Common myeloid progenitor, CD34-positive (primary cell): ENCODE data around the gene PSMB5.
"Not testable (repeated sequence)": the region's sequence is repeated elsewhere in the genome, so short reads cannot be mapped to it uniquely, and the experiment has no call there.

ENCODE experiments used
- CTCF ChIA-PET: fragments of 350-600 bp; sonication (Branson Sonifier 250); formaldehyde crosslinking; loops from one replicate; lab custom pipeline; 2021; ENCODE audit warnings: antibody characterized with exemption; lab: Charles Lee
- POLR2A ChIA-PET: fragments of 350-600 bp; sonication (Branson Sonifier 250); formaldehyde crosslinking; loops from one replicate; lab custom pipeline; 2021; ENCODE audit warnings: antibody characterized with exemption; lab: Charles Lee
- DNase-seq, 3 donors: peaks; one replicate each; pipeline versions ENCODE4 v3.0.0 to v3.0.0-alpha.2; 2013
- H3K27ac ChIP-seq, 2 experiments: 1 replicate in 1 of 2; 2 replicates in 1 of 2; pipeline ENCODE4 v1.7.0; 2013; ENCODE audit warnings: inconsistent platforms in 2 of 2, low read length in 2 of 2, mild to moderate bottlenecking in 2 of 2, low read depth in 1 of 2, moderate library complexity in 1 of 2; ENCODE audit not compliant: severe bottlenecking in 2 of 2, insufficient read depth in 1 of 2, poor library complexity in 1 of 2
- H3K27me3 ChIP-seq, 5 experiments: replicated peaks in 2 of 5; 1 replicate in 3 of 5; 2 replicates in 2 of 5; pipeline versions ENCODE4 v1.6.1 to v1.7.0; 2013; ENCODE audit warnings: low read length in 4 of 5, mild to moderate bottlenecking in 2 of 5, moderate library complexity in 2 of 5, inconsistent platforms in 1 of 5; ENCODE audit not compliant: insufficient read depth in 5 of 5, control insufficient read depth in 4 of 5
- H3K36me3 ChIP-seq, 4 experiments: 1 replicate in 2 of 4; 2 replicates in 2 of 4; pipeline versions ENCODE4 v1.6.1 to v1.7.0; 2013; ENCODE audit warnings: low read length in 3 of 4, control low read depth in 1 of 4, mild to moderate bottlenecking in 1 of 4; ENCODE audit not compliant: control insufficient read depth in 4 of 4, insufficient read depth in 4 of 4
- H3K4me1 ChIP-seq, 4 experiments: 1 replicate in 3 of 4; 2 replicates in 1 of 4; pipeline versions ENCODE4 v1.6.1 to v1.7.1; 2013; ENCODE audit warnings: low read length in 3 of 4, mild to moderate bottlenecking in 3 of 4, control low read depth in 1 of 4, inconsistent platforms in 1 of 4, moderate library complexity in 1 of 4; ENCODE audit not compliant: control insufficient read depth in 4 of 4, insufficient read depth in 4 of 4; ENCODE audit errors: control extremely low read depth in 1 of 4
- H3K4me3 ChIP-seq, 7 experiments: 1 replicate in 4 of 7; 2 replicates in 3 of 7; pipeline versions ENCODE4 v1.5.1 to v1.7.0; 2013; ENCODE audit warnings: mild to moderate bottlenecking in 7 of 7, low read length in 6 of 7, moderate library complexity in 6 of 7, inconsistent platforms in 2 of 7, low read depth in 2 of 7, control low read depth in 1 of 7; ENCODE audit not compliant: insufficient read depth in 4 of 7, control insufficient read depth in 1 of 7; ENCODE audit errors: extremely low read depth in 1 of 7
- H3K9me3 ChIP-seq, 5 experiments: 1 replicate in 4 of 5; 2 replicates in 1 of 5; pipeline versions ENCODE4 v1.6.1 to v1.7.1; 2013; ENCODE audit warnings: low read length in 4 of 5, mild to moderate bottlenecking in 2 of 5, inconsistent platforms in 1 of 5, low read depth in 1 of 5, moderate library complexity in 1 of 5; ENCODE audit not compliant: control insufficient read depth in 4 of 5, insufficient read depth in 2 of 5; ENCODE audit errors: control extremely low read depth in 1 of 5
- WGBS: methylation state at CpG from one replicate; pipeline ENCODE4 v1.1.5; 2013; ENCODE audit not compliant: insufficient coverage; 5-methylcytosine and 5-hydroxymethylcytosine counted together

Gene PSMB5

GRCh38 chr14:23018107-23018506, 16.6 kb downstream of the PSMB5 start:
- ChIA-PET POLR2A (no interaction called here), CTCF (interaction anchor here (0.8 to 4.5 kb wide), 3 partner anchors 23 to 45 kb away, joined by 3 to 23 read pairs (median 3); no protein-coding TSS in a partner anchor)
- no peak overlapping the region for H3K27ac ChIP-seq
- no peaks in the 10 kb centered on the region for H3K9me3 ChIP-seq
- no peak overlapping the region for H3K4me3 ChIP-seq
- peaks cover 0 to 5% (median 4%) of the 10 kb centered on the region in 4 experiments for H3K36me3 ChIP-seq
- DNase-seq = no peak
- no peaks in the 10 kb centered on the region for H3K27me3 ChIP-seq
- peaks cover 0 to 5% (median 0%) of the 10 kb centered on the region in 4 experiments for H3K4me1 ChIP-seq

GRCh38 chr14:23017091-23017490, 17.6 kb downstream of the PSMB5 start:
- H3K4me3 ChIP-seq = no peak overlapping the region
- H3K36me3 ChIP-seq = peaks cover 0 to 5% (median 4%) of the 10 kb centered on the region in 4 experiments
- H3K4me1 ChIP-seq = peaks cover 0 to 5% (median 0%) of the 10 kb centered on the region in 4 experiments
- POLR2A ChIA-PET = interaction anchor here (0.7 kb wide), 1 partner anchor 173 kb away, joined by 3 read pairs; no protein-coding TSS in a partner anchor
- no peaks in the 10 kb centered on the region for H3K27me3 ChIP-seq
- 100% methylated on average over 4 of the region's 5 CpGs for WGBS
- H3K27ac ChIP-seq = no peak overlapping the region
- DNase-seq = no peak
- no peaks in the 10 kb centered on the region for H3K9me3 ChIP-seq
- CTCF ChIA-PET = interaction anchor here (0.8 to 4.5 kb wide), 4 partner anchors 22 to 41 kb away, joined by 3 to 23 read pairs (median 4); no protein-coding TSS in a partner anchor

DNA sequence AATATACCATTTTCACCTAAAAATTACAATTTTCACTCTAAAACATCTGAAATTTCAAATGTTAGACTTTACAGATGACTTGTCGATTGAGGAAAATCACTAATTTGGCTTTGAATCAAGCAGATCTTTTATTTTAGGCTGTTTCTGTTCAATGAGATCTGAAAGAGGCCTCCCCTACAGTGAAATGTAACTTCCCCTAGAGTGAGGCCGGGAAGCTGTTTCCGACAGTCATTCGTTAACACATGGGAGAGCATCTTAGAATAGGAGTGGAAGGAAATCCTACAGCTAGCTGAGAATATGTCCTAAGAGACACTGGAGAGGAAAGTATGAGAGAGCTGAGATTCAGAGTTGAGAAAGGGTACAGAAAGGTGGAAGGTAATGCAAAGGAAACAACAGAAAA, 19.1 kb downstream of the PSMB5 start:
- H3K9me3 ChIP-seq = no peaks in the 10 kb centered on the region
- H3K4me1 ChIP-seq = peaks cover 0 to 5% (median 0%) of the 10 kb centered on the region in 4 experiments
- POLR2A ChIA-PET = interaction anchor here (1.1 kb wide), 1 partner anchor 19 kb away, joined by 3 read pairs; the partner anchor contains the start of gene PSMB5
- H3K27ac ChIP-seq = no peak overlapping the region
- WGBS = 18% methylated on average over 3 of the region's 4 CpGs
- H3K4me3 ChIP-seq = no peak overlapping the region
- no peaks in the 10 kb centered on the region for H3K27me3 ChIP-seq
- CTCF ChIA-PET = interaction anchor here (1.2 to 4.5 kb wide), 7 partner anchors 9 to 45 kb away, joined by 3 to 23 read pairs (median 5); no protein-coding TSS in a partner anchor
- H3K36me3 ChIP-seq = no peaks in the 10 kb centered on the region
- no peak for DNase-seq

DNA sequence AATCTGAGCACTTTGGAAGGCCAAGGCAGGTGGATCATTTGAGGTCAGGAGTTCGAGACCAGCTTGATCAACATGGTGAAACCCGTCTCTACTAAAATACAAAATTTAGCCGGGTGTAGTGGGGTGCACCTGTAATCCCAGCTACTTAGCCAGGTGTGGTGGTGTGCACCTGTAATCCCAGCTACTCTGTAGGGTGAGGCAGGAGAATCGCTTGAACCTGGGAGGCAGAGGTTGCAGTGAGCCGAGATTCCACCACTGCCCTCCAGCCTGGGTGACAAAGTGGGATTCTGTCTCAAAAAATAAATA, 21.0 kb downstream of the PSMB5 start:
- H3K36me3 ChIP-seq, H3K9me3 ChIP-seq, H3K4me3 ChIP-seq, H3K27me3 ChIP-seq, H3K27ac ChIP-seq, DNase-seq: not testable (repeated sequence)
- peaks cover 5 to 11% (median 10%) of the 10 kb centered on the region in 4 experiments for H3K4me1 ChIP-seq
- WGBS = 100% methylated on average over 2 of the region's 5 CpGs
- ChIA-PET CTCF (interaction anchor here (1.2 to 4.5 kb wide), 6 partner anchors 13 to 55 kb away, joined by 4 to 23 read pairs (median 4); partner anchors contain the start of gene CDH24), POLR2A (interaction anchor here (0.6 to 1.1 kb wide), 2 partner anchors 18 to 34 kb away, joined by 3 to 4 read pairs; no protein-coding TSS in a partner anchor)

GRCh38 chr14:23013054-23013748, 21.5 kb downstream of the PSMB5 start:
- Histone ChIP-seq H3K27ac (no peak overlapping the region), H3K27me3 (no peaks in the 10 kb centered on the region), H3K4me1 (peaks cover 5 to 15% (median 12%) of the 10 kb centered on the region in 4 experiments), H3K36me3 (no peaks in the 10 kb centered on the region), H3K4me3 (no peak overlapping the region), H3K9me3 (no peaks in the 10 kb centered on the region)
- DNase-seq = no peak
- CTCF ChIA-PET = interaction anchor here (0.5 to 3.1 kb wide), 8 partner anchors 10 to 700 kb away, joined by 3 to 13 read pairs (median 4); partner anchors contain the start of gene CDH24
- POLR2A ChIA-PET = interaction anchor here (0.6 to 1.1 kb wide), 2 partner anchors 18 to 35 kb away, joined by 3 to 4 read pairs; no protein-coding TSS in a partner anchor
- WGBS = 94% methylated on average over 6 of the region's 6 CpGs

DNA sequence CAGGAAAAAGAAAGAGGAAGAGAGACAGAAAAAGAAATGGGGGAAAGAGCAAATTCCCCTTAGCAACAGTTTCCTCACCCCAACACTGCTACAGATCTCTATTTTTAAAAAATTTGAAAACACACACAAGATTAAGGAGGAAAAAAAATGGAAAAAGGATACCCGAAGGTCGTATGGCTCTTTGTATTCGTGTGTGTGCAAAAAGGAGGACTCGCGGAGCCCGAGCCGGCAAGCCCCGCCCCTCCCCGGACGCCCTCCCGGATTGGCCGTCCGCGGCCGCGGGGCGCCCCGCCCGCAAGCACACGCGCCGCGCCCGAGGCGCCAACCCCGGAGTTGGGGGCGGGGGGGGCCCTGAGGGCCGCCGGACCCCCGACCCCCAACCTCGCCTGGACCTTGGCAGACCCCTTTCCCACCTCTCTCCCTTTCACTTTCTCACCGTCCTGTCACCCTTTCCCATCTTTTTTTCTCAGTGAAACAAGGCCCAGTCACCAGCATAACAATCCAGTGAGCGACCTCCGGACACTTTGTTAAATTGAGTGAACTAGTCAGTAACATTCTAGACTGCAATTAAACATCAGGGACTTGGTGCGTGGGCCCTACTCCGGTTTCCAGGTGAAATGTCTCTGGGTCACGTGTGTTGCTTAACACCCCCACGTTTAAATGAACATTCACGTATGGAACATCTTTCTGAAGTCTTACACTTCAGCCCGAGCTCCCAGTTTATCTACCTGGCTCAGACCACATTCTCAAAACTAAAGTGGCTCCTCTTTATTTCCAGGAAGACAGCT, 24.6 kb downstream of the PSMB5 start, which contains the start of gene C14orf93:
C14orf93 (minus strand) TSS at position 205 of the 788 bp plus-strand sequence. CDS start 11,120 bp downstream, outside the sequence.
- CTCF ChIA-PET = interaction anchor here (0.9 to 3.1 kb wide), 3 partner anchors 15 to 43 kb away, joined by 3 to 13 read pairs (median 3); no protein-coding TSS in a partner anchor
- 4% methylated on average over 27 of the region's 40 CpGs for whole genome bisulfite sequencing
- peak; percentile 68 to 86 (median 83) for DNase-seq
- Histone ChIP-seq H3K36me3 (no peaks in the 10 kb centered on the region), H3K27ac (peak within 1 kb of the TSS; percentile 58 to 87), H3K9me3 (no peaks in the 10 kb centered on the region), H3K27me3 (no peaks in the 10 kb centered on the region), H3K4me3 (peak within 1 kb of the TSS; percentile 64 to 94 (median 80)), H3K4me1 (peaks cover 8 to 34% (median 28%) of the 10 kb centered on the region in 4 experiments)
- POLR2A ChIA-PET = interaction anchor here (0.6 kb wide), 2 partner anchors 16 to 79 kb away, joined by 3 read pairs; no protein-coding TSS in a partner anchor
